ENCODE measurements around the gene OPCML.

OPCML gene

DNA sequence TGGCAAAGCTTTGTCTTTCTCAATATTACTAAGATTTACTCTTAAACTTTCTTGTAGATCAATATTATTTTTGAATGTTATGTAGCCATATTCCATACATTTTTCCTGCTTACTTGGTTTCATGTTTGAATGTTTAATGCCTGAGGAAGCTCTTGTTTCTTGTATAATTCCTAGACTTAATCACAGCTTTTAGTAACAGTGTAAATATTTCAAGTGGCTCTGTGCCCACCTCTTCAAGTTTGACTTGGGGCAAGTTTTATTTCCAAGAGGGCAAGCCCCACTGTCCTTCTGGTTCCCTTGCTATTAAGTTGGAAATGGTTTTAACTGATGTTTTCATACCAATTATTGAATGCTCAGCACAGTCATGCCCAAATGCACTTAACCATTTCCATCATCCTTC, 1004.1 kb downstream of the OPCML start:
- Mint-ChIP-seq H3K27me3 (no peaks in the 10 kb centered on the region), H3K4me3 (no peak overlapping the region), H3K27ac (no peak overlapping the region), H3K9me3 (peaks cover 4% of the 10 kb centered on the region), H3K36me3 (no peaks in the 10 kb centered on the region), H3K4me1 (no peaks in the 10 kb centered on the region)

DNA sequence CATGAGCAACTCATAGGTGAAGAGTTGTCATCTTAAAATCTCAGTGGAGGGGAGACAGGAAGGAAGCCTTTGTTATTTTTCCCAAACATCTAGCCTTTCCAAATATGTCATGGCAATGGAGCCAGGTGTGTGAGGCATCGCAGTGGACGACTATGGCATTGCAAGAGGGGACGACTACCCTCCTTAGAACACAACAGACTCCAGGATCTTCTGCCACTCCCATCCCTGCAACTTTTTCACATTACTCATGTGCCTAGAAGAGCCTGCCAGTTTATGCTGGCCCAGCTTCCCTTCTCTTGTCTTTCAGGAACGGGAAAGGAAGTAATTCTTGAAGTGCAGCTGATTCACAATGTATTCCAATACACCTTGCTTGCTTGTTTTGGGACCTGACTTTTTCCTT, 1008.4 kb downstream of the OPCML start:
- Mint-ChIP-seq H3K9me3 (peaks cover 14% of the 10 kb centered on the region), H3K27me3 (no peaks in the 10 kb centered on the region), H3K4me1 (no peaks in the 10 kb centered on the region), H3K27ac (no peak overlapping the region), H3K4me3 (no peak overlapping the region), H3K36me3 (no peaks in the 10 kb centered on the region)

GRCh38 chr11:132520199-132520598, 1012.1 kb downstream of the OPCML start:
- peaks cover 9% of the 10 kb centered on the region for H3K9me3 Mint-ChIP-seq
- no peaks in the 10 kb centered on the region for H3K4me1 Mint-ChIP-seq
- no peaks in the 10 kb centered on the region for H3K36me3 Mint-ChIP-seq
- H3K4me3 Mint-ChIP-seq, result no peak overlapping the region
- no peak overlapping the region for H3K27ac Mint-ChIP-seq
- H3K27me3 Mint-ChIP-seq, result no peaks in the 10 kb centered on the region

GRCh38 chr11:132519241-132519815, 1013.0 kb downstream of the OPCML start:
- H3K27ac Mint-ChIP-seq, result no peak overlapping the region
- H3K4me3 Mint-ChIP-seq, result no peak overlapping the region
- no peaks in the 10 kb centered on the region for H3K27me3 Mint-ChIP-seq
- H3K9me3 Mint-ChIP-seq, result peaks cover 10% of the 10 kb centered on the region
- no peaks in the 10 kb centered on the region for H3K4me1 Mint-ChIP-seq
- H3K36me3 Mint-ChIP-seq, result no peaks in the 10 kb centered on the region

DNA sequence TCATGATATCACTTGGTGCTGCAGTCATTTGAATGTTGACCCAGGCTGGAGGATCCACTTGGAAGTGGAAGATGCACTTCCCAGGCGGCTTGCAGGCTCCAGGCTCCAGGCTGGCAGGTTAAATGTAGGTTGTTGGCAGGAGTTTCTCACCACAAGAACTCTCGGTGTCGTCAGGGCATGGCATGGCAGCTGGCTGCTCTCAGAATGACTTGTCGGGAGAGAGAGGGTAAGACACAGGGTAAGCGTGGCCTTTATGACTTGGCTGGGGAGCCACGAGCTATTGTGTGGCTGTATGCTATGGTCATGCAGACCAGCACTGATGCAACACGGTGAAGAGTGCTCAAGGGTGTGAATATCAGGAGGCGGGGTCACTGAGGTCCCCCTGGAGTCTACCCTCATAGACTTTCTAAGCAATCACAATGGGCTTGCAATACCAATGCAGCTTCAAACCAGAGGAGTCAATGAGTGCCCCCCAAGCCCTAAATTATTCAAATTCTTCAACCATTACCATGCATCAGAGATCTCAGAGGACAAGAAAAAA, 1027.7 kb downstream of the OPCML start:
- no peaks in the 10 kb centered on the region for H3K36me3 Mint-ChIP-seq
- H3K9me3 Mint-ChIP-seq, result peaks cover 7% of the 10 kb centered on the region
- H3K4me1 Mint-ChIP-seq, result no peaks in the 10 kb centered on the region
- H3K27ac Mint-ChIP-seq, result no peak overlapping the region
- H3K4me3 Mint-ChIP-seq, result no peak overlapping the region
- no peaks in the 10 kb centered on the region for H3K27me3 Mint-ChIP-seq

DNA sequence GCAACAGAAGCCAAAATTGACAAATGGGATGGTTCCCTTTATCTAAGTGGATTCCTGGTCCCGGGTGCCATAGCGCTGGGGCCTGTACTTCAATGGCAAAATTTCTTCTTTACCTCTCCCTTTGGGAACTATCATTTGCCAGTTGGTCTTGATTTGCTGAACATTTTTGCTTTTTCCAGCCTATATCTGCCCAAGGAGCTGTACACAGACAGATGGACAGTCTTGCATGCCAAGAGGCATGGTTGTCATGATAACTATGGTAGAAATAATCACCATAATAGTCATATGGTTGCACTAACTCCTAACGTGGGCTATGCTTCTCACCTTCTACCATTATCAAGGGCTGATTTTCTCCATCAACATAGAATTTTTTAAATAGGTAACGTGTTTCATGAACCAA, 1030.9 kb downstream of the OPCML start:
- H3K27me3 Mint-ChIP-seq, result no peaks in the 10 kb centered on the region
- H3K4me3 Mint-ChIP-seq, result no peak overlapping the region
- H3K36me3 Mint-ChIP-seq, result no peaks in the 10 kb centered on the region
- no peaks in the 10 kb centered on the region for H3K9me3 Mint-ChIP-seq
- H3K27ac Mint-ChIP-seq, result no peak overlapping the region
- no peaks in the 10 kb centered on the region for H3K4me1 Mint-ChIP-seq

- Mint-ChIP-seq H3K4me3 (no peak overlapping the region), H3K27ac (no peak overlapping the region), H3K36me3 (no peaks in the 10 kb centered on the region), H3K27me3 (no peaks in the 10 kb centered on the region), H3K9me3 (no peaks in the 10 kb centered on the region), H3K4me1 (no peaks in the 10 kb centered on the region)
Observed at GRCh38 chr11:132499661-132500060, 1032.6 kb downstream of the OPCML start.

DNA sequence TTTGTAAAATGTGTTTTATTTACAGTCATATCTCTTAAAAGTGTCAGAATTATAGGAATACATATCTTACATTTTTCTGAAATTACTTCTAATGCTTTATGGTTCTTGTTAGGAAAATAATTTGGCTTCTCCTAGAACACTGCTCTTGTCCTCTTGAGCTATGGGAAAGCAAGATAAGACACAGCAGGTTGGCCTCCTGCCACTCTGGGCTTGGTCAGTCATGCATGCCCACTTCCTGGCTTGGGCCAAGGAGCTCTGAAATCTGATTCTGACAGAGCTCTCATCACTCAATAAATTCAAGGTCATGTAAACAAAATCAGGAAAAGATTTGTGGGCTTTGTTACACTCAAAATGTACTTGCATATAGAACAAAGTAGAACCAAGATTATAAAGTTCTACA, 1036.0 kb downstream of the OPCML start:
- no peak overlapping the region for H3K4me3 Mint-ChIP-seq
- H3K36me3 Mint-ChIP-seq, result no peaks in the 10 kb centered on the region
- no peaks in the 10 kb centered on the region for H3K27me3 Mint-ChIP-seq
- no peaks in the 10 kb centered on the region for H3K4me1 Mint-ChIP-seq
- no peaks in the 10 kb centered on the region for H3K9me3 Mint-ChIP-seq
- H3K27ac Mint-ChIP-seq, result no peak overlapping the region

GRCh38 chr11:132493801-132494200, 1038.5 kb downstream of the OPCML start:
- Mint-ChIP-seq H3K27ac (no peak overlapping the region), H3K27me3 (no peaks in the 10 kb centered on the region), H3K9me3 (peaks cover 7% of the 10 kb centered on the region), H3K36me3 (peaks cover 2% of the 10 kb centered on the region), H3K4me1 (no peaks in the 10 kb centered on the region), H3K4me3 (no peak overlapping the region)

- Mint-ChIP-seq H3K27me3 (no peaks in the 10 kb centered on the region), H3K9me3 (peaks cover 12% of the 10 kb centered on the region), H3K4me3 (no peak overlapping the region), H3K36me3 (peaks cover 2% of the 10 kb centered on the region), H3K27ac (no peak overlapping the region), H3K4me1 (no peaks in the 10 kb centered on the region)
Observed at GRCh38 chr11:132490978-132491377, 1041.3 kb downstream of the OPCML start.

- H3K4me1 Mint-ChIP-seq, result no peaks in the 10 kb centered on the region
- peaks cover 2% of the 10 kb centered on the region for H3K36me3 Mint-ChIP-seq
- peaks cover 10% of the 10 kb centered on the region for H3K9me3 Mint-ChIP-seq
- H3K27ac Mint-ChIP-seq, result no peak overlapping the region
- no peak overlapping the region for H3K4me3 Mint-ChIP-seq
- H3K27me3 Mint-ChIP-seq, result no peaks in the 10 kb centered on the region
Observed at GRCh38 chr11:132486060-132486459, 1046.2 kb downstream of the OPCML start.

- Mint-ChIP-seq H3K4me1 (no peaks in the 10 kb centered on the region), H3K27ac (no peak overlapping the region), H3K4me3 (no peak overlapping the region), H3K9me3 (no peaks in the 10 kb centered on the region), H3K27me3 (no peaks in the 10 kb centered on the region), H3K36me3 (no peaks in the 10 kb centered on the region)
Observed at GRCh38 chr11:132475026-132475425, 1057.3 kb downstream of the OPCML start.

GRCh38 chr11:132472411-132473172, 1059.7 kb downstream of the OPCML start:
- H3K27ac Mint-ChIP-seq, result no peak overlapping the region
- no peaks in the 10 kb centered on the region for H3K27me3 Mint-ChIP-seq
- no peaks in the 10 kb centered on the region for H3K36me3 Mint-ChIP-seq
- no peaks in the 10 kb centered on the region for H3K9me3 Mint-ChIP-seq
- no peak overlapping the region for H3K4me3 Mint-ChIP-seq
- no peaks in the 10 kb centered on the region for H3K4me1 Mint-ChIP-seq

- no peak overlapping the region for H3K27ac Mint-ChIP-seq
- no peaks in the 10 kb centered on the region for H3K4me1 Mint-ChIP-seq
- no peaks in the 10 kb centered on the region for H3K36me3 Mint-ChIP-seq
- no peaks in the 10 kb centered on the region for H3K9me3 Mint-ChIP-seq
- no peaks in the 10 kb centered on the region for H3K27me3 Mint-ChIP-seq
- H3K4me3 Mint-ChIP-seq, result no peak overlapping the region
Observed at GRCh38 chr11:132471466-132471865, 1060.8 kb downstream of the OPCML start.

DNA sequence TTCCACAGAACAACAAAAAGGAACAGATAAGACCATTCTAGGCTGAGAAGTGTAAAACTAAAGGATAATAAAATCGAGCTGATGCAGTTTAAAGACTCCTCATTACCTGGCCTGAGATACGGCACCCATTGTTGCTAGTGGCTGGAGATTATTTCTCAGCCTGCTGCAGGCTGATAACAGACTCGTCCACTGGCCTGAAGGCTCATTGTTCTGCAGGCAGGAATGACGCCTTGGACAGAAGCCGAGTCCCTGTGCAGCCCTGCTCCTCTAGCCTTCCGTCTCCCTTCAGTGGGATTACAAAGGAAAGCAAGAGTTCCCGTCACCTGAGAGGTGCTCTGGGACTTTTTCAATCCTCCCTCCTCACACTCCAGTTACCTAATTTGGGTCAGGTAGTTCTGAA, 1065.3 kb downstream of the OPCML start:
- Mint-ChIP-seq H3K36me3 (no peaks in the 10 kb centered on the region), H3K4me1 (no peaks in the 10 kb centered on the region), H3K4me3 (no peak overlapping the region), H3K9me3 (no peaks in the 10 kb centered on the region), H3K27ac (no peak overlapping the region), H3K27me3 (no peaks in the 10 kb centered on the region)

GRCh38 chr11:132464939-132465338, 1067.4 kb downstream of the OPCML start:
- no peak overlapping the region for H3K4me3 Mint-ChIP-seq
- no peaks in the 10 kb centered on the region for H3K36me3 Mint-ChIP-seq
- no peaks in the 10 kb centered on the region for H3K9me3 Mint-ChIP-seq
- no peaks in the 10 kb centered on the region for H3K27me3 Mint-ChIP-seq
- H3K4me1 Mint-ChIP-seq, result no peaks in the 10 kb centered on the region
- no peak overlapping the region for H3K27ac Mint-ChIP-seq

DNA sequence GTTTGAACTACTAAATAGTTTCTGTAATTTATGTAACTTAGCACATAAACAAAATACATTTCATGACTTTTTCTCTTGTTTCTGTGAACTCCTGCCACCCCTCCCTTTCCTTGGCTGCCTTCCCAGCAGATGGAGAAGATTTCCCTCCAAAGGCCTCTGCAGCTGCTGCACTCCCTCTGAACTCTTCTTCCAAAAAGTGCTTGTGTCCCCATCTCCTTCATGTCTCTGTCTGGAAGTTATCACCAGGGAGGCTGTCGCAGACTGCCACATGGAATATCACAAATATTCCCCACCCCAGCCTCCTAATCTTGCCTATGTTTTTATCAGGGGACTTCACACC, 1068.3 kb downstream of the OPCML start:
- Mint-ChIP-seq H3K4me1 (no peaks in the 10 kb centered on the region), H3K4me3 (no peak overlapping the region), H3K27ac (no peak overlapping the region), H3K36me3 (no peaks in the 10 kb centered on the region), H3K9me3 (no peaks in the 10 kb centered on the region), H3K27me3 (no peaks in the 10 kb centered on the region)
